ENCODE measurements around the gene BUD13.

Gene BUD13

DNA sequence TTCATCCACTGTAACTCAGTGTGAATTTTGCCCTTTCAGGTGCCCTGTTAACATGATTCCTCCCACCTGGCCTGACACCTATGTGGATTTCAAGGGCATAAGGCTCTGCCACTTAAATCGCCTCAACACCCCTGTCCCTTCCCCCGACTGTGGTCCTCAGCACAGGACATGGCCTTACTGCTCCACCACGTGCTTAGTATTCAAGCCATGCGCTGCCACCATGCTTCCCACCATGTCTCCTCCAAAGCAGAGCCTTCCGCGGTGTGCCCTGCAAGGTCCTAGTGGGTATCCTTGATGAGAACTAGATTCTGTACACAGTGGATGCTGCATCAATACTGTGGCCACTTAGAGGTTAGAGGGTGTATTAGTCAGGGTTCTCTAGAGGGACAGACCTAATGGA lies 51.9 kb downstream of the BUD13 start:
- H3K4me3 ChIP-seq (ENCODE audit: low read depth, low read length), result no peak overlapping the region

DNA sequence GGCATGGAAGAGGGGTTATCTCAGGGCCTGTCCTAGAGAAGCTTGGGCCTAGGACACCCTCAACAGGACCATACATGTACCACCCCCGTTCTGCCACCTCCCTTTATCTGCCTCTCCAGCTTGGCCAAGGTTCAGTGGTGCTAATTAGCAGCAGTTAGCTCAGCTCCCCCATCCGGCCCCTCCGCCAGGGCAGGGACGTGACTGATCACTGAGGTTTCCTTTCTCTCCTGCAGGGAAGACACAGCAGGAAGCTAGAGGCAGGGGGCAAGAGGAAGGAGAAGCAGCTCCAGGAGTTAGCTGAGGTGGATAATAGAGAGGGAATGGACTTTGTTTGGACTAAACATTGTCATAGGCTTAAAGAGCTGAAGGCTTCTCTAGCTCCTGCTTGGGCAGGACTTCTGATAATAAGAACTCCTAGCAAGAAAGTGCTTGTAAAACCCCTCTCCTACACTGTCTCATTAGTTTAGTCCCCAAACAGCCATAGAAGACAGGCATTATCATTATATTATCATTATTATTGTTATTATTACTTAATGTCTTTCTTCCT lies 53.8 kb downstream of the BUD13 start:
- no peak overlapping the region for H3K4me3 ChIP-seq (ENCODE audit: low read depth, low read length)

DNA sequence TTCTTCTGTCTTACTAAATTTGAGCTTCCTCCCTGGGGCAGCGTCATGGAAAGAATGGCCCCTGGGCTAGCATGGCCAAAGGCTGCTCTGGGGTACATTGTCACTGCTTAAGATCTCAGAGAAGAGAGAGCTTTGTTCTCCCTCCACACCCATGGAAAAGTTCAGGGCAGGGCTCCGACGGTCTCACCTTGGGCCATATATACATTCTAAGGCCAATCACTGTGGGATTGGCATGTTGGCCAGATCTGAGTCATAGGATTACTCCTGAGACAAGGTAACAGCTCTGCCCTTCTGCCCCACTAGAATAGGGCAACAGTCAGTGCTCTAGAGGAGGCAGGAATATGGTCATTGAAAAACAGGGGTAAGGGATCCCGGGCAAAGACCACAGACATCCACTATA lies 56.2 kb downstream of the BUD13 start:
- H3K4me3 ChIP-seq (ENCODE audit: low read depth, low read length), result no peak overlapping the region

DNA sequence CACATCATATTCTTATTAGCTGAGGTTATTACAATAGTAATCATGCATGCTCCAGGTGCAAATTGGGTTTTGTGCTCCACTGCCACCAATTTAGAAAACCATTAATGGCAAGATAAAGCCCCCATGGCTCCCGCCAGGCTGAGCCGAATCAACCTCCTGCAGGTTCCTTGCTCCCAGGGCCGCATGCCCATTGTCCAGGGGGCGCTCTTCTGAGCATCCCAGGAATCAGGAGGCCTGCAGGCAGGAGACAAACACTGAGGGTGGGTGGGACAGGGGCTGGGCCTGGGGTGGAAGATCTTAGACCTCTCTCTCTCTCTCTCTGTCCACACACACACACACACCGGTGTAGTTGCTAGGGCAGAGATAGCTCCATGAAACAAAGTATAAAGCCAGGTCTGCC lies 57.4 kb downstream of the BUD13 start:
- H3K4me3 ChIP-seq (ENCODE audit: low read depth, low read length), result no peak overlapping the region

- H3K4me3 ChIP-seq (ENCODE audit: low read depth, low read length), result no peak overlapping the region
These were observed 57.9 kb downstream of the BUD13 start for GRCh38 chr11:116714902-116715301.

- no peak overlapping the region for H3K4me3 ChIP-seq (ENCODE audit: low read depth, low read length)
These were observed 60.4 kb downstream of the BUD13 start for GRCh38 chr11:116712428-116712827.

DNA sequence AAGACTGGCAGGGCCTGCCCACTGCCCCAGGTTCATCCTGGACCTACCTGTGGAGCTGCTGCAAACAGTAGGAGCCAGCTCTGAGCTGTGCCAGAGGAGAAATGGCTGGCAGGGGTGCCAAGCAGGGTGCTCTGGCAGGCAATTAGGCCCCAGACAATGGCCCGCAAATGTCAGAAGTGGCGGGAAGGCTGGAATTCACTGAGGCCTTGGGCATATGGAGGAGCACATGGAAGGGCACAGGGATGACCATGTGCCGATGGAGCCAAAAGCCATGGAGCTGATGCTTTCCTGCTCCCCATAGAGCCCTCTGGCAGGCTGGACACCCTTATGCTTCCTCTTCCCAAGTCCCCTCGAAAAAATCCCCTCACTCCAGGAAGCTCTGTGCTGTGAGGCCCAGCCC lies 62.0 kb downstream of the BUD13 start:
- no peak overlapping the region for H3K4me3 ChIP-seq (ENCODE audit: low read depth, low read length)

GRCh38 chr11:116710001-116710674 lies 62.6 kb downstream of the BUD13 start:
- H3K4me3 ChIP-seq (ENCODE audit: low read depth, low read length), result no peak overlapping the region

DNA sequence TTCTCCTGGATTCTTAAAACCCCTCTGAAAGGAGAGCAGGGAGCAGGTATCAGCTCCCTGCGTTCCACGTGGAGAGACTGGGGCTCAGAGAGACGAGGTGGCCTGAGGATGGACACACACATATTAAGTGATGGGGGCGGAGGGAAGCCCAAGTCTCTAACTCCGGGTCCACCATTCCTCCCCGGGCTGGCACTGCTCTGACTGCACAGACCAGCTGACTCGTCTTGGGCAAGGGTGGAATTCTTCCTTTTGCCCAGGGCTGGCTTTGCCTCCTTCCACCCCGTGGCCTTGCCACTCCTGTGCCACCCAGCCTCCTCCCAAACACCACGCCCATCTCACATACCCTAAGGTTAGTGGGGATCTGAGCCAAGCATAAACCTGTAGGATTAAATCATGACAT lies 65.0 kb downstream of the BUD13 start:
- no peak overlapping the region for H3K4me3 ChIP-seq (ENCODE audit: low read depth, low read length)

GRCh38 chr11:116707161-116707629 lies 65.6 kb downstream of the BUD13 start:
- no peak overlapping the region for H3K4me3 ChIP-seq (ENCODE audit: low read depth, low read length)

DNA sequence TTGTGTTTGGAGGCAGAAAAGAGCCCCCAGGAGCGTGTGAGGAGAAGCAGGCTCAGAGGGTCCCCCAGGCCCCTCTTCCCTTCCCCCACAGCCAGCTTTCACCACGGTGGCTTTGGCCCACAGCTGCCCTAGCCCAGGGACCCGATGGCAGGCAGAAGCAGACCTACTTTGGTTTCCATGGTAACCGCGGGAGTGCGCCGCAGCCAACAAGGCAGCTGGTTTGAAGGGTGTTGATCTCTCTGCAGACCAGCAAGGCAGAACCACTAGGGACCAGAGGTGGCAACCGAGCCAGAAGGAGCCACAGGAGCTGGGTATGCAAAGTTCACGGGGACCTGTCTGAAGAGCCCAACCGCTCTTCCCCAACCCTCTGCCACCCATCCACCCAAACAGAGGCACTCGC lies 69.4 kb downstream of the BUD13 start:
- no peak overlapping the region for H3K4me3 ChIP-seq (ENCODE audit: low read depth, low read length)

DNA sequence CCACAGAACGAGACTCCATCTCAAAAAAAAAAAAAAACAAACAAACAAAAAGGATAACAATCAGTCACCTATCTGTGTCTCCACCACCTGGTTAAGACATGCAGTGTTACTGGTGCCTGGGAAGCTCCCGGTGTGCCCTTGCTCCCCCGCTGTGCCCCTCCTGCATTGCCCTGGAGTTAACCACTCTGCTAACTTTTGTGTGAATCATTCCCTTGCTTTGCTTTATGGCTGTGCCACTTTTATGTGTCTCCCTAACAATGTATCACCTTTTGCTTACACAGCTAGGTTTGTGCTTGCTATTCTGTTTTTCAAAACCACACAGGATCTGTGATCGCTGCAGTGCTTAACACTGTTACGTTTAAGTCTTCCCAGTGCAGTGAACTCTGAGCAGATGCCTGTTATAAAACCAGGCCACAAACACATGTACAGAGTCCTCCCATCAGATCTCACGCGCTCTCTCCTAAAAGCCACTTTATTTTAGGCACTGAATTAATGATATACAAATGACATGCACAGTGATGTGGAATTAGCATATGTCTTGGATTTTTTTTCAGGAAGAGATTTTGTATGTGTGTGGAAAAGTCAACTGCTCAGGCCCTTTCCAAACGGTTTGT lies 69.9 kb downstream of the BUD13 start:
- no peak overlapping the region for H3K4me3 ChIP-seq (ENCODE audit: low read depth, low read length)

- H3K4me3 ChIP-seq (ENCODE audit: low read depth, low read length), result no peak overlapping the region
These were observed 70.9 kb downstream of the BUD13 start for GRCh38 chr11:116701876-116702275.

GRCh38 chr11:116701297-116701801 lies 71.4 kb downstream of the BUD13 start:
- H3K4me3 ChIP-seq (ENCODE audit: low read depth, low read length), result no peak overlapping the region

GRCh38 chr11:116700586-116701220 lies 72.1 kb downstream of the BUD13 start:
- no peak overlapping the region for H3K4me3 ChIP-seq (ENCODE audit: low read depth, low read length)
